Natural killer cell (primary cell): ENCODE data around the gene ITSN2. TPM values are rescaled to one million over a fixed set of nuclear protein-coding genes. Genes with fewer than 3 reads are reported as not detected.
"Not testable (repeated sequence)": the region's sequence is repeated elsewhere in the genome, so short reads cannot be mapped to it uniquely, and the experiment has no call there.

ENCODE experiments used
- ATAC-seq, 3 donors: fragments of 150-1000 bp in 2 of 3; fragments of 200-7000 bp in 1 of 3; cut with Tn5 transposase; 1 replicate in 1 of 3; 2 replicates in 2 of 3; pipeline ENCODE4 v1.10.0; 2021; ENCODE audit warnings: mild to moderate bottlenecking in 2 of 3, moderate library complexity in 2 of 3
- DNase-seq, 2 donors: peaks; one replicate each; pipeline versions ENCODE4 v3.0.0 to v3.0.0-alpha.2; 2013 to 2021; ENCODE audit warnings: mixed read lengths in 1 of 2
- H3K27ac ChIP-seq: one replicate; pipeline ENCODE4 v1.5.1; 2013; ENCODE audit warnings: mild to moderate bottlenecking, low read length
- H3K27me3 ChIP-seq: one replicate; pipeline ENCODE4 v1.6.1; 2013; ENCODE audit warnings: low read length; ENCODE audit not compliant: control insufficient read depth, insufficient read depth
- H3K36me3 ChIP-seq: one replicate; pipeline ENCODE4 v1.6.1; 2013; ENCODE audit warnings: low read length; ENCODE audit not compliant: control insufficient read depth, insufficient read depth
- H3K4me1 ChIP-seq: one replicate; pipeline ENCODE4 v1.6.1; 2013; ENCODE audit warnings: low read length; ENCODE audit not compliant: control insufficient read depth, insufficient read depth
- H3K4me3 ChIP-seq: one replicate; pipeline ENCODE4 v1.5.1; 2013; ENCODE audit warnings: low read length
- H3K9me3 ChIP-seq: one replicate; pipeline ENCODE4 v1.6.1; 2013; ENCODE audit warnings: low read length; ENCODE audit not compliant: control insufficient read depth, insufficient read depth
- H3K27ac Mint-ChIP-seq, 2 donors: one replicate each; pipeline ENCODE4 v1.8.0; 2022; ENCODE audit warnings: mild to moderate bottlenecking in 2 of 2, mixed read lengths in 2 of 2, moderate library complexity in 1 of 2
- H3K27me3 Mint-ChIP-seq, 2 donors: one replicate each; pipeline ENCODE4 v1.8.0; 2022; ENCODE audit warnings: low read depth in 2 of 2, mixed read lengths in 2 of 2
- H3K36me3 Mint-ChIP-seq: one replicate; pipeline ENCODE4 v1.8.0; 2022; ENCODE audit warnings: mixed read lengths
- H3K4me1 Mint-ChIP-seq, 2 donors: one replicate each; pipeline ENCODE4 v1.8.0; 2022; ENCODE audit warnings: mixed read lengths in 2 of 2
- H3K4me3 Mint-ChIP-seq: one replicate; pipeline ENCODE4 v1.8.0; 2022; ENCODE audit warnings: mild to moderate bottlenecking, moderate library complexity, mixed read lengths
- H3K9me3 Mint-ChIP-seq, 2 donors: one replicate each; pipeline ENCODE4 v1.8.0; 2022; ENCODE audit warnings: mixed read lengths in 2 of 2
- CTCF ChIP-seq: fragments of 200-600 bp; IDR thresholded peaks from one replicate; pipeline ENCODE4 v1.8.0; 2022; ENCODE audit warnings: antibody characterized with exemption
- WGBS: methylation state at CpG from one replicate; pipeline ENCODE4 v1.1.7; 2013; ENCODE audit warnings: missing lambda C conversion rate; ENCODE audit not compliant: insufficient coverage; 5-methylcytosine and 5-hydroxymethylcytosine counted together
- intact Hi-C: fragments of 100-400 bp; cut with micrococcal nuclease; formaldehyde crosslinking; loops from one replicate; pipeline ENCODE4 v1.14.2; 2022
- total RNA-seq, 4 donors: library from RNA; stranded (reverse); fragments of 120-200 nt in 1 of 4; gene quantifications; one replicate each; pipeline versions ENCODE4 v1.2.3 to v1.2.4, GENCODE V29; 2013 to 2022

Gene ITSN2
- total RNA-seq, 3 donors from 2014 or later (not counting 1 experiment from before 2014, with no cell fraction given) = 101 to 118 (median 115) TPM

GRCh38 chr2:24199968-24200590 is 160.3 kb downstream of the ITSN2 start:
- Mint-ChIP-seq H3K4me1 (no peaks in the 10 kb centered on the region), H3K27ac (peak overlapping the region in 1 of 2 donors; percentile 47), H3K27me3 (no peaks in the 10 kb centered on the region), H3K4me3 (no peak overlapping the region), H3K36me3 (no peaks in the 10 kb centered on the region), H3K9me3 (no peaks in the 10 kb centered on the region)
- no peak for ATAC-seq
- no peak for DNase-seq
- no peak for TF ChIP-seq CTCF
- Histone ChIP-seq H3K27me3 (no peaks in the 10 kb centered on the region), H3K4me1 (no peaks in the 10 kb centered on the region), H3K9me3 (no peaks in the 10 kb centered on the region), H3K4me3 (no peak overlapping the region), H3K27ac (no peak overlapping the region), H3K36me3 (peaks cover 21% of the 10 kb centered on the region)
- intact Hi-C loops = no loop called here
- 92% methylated on average over 12 of the region's 12 CpGs for WGBS

- WGBS = no CpG with 5 or more reads among the region's 1 CpG
- H3K27ac Mint-ChIP-seq, H3K9me3 Mint-ChIP-seq, H3K4me3 ChIP-seq, H3K4me1 Mint-ChIP-seq, DNase-seq, H3K36me3 Mint-ChIP-seq, intact Hi-C loops, H3K9me3 ChIP-seq, H3K27ac ChIP-seq, H3K4me1 ChIP-seq, H3K4me3 Mint-ChIP-seq, H3K27me3 ChIP-seq, H3K36me3 ChIP-seq, ATAC-seq, H3K27me3 Mint-ChIP-seq: not testable (repeated sequence)
Observed at GRCh38 chr2:24197213-24197612, 163.1 kb downstream of the ITSN2 start.

GRCh38 chr2:24191848-24192247 is 168.5 kb downstream of the ITSN2 start:
- Mint-ChIP-seq H3K4me1 (no peaks in the 10 kb centered on the region), H3K36me3 (no peaks in the 10 kb centered on the region), H3K9me3 (peaks cover 0 to 2% of the 10 kb centered on the region in 2 donors), H3K4me3 (no peak overlapping the region), H3K27me3 (peaks cover 0 to 7% of the 10 kb centered on the region in 2 donors), H3K27ac (no peak overlapping the region)
- Histone ChIP-seq H3K36me3 (no peaks in the 10 kb centered on the region), H3K27me3 (no peaks in the 10 kb centered on the region), H3K9me3 (no peaks in the 10 kb centered on the region), H3K4me1 (no peaks in the 10 kb centered on the region), H3K4me3 (no peak overlapping the region), H3K27ac (no peak overlapping the region)
- 85% methylated on average over 5 of the region's 5 CpGs for WGBS
- no peak for DNase-seq
- no peak for TF ChIP-seq CTCF
- ATAC-seq = no peak
- intact Hi-C loops = no loop called here

- DNase-seq (no peak), ATAC-seq (no peak)
- peaks cover 0 to 2% of the 10 kb centered on the region in 2 donors for H3K9me3 Mint-ChIP-seq
- no peak overlapping the region for H3K4me3 Mint-ChIP-seq
- no peak for TF ChIP-seq CTCF
- no peaks in the 10 kb centered on the region for H3K27me3 ChIP-seq
- H3K4me3 ChIP-seq = no peak overlapping the region
- H3K4me1 Mint-ChIP-seq = no peaks in the 10 kb centered on the region
- no peaks in the 10 kb centered on the region for H3K36me3 Mint-ChIP-seq
- H3K27ac Mint-ChIP-seq = no peak overlapping the region
- 97% methylated on average over 8 of the region's 9 CpGs for WGBS
- H3K27ac ChIP-seq = no peak overlapping the region
- no peaks in the 10 kb centered on the region for H3K9me3 ChIP-seq
- H3K4me1 ChIP-seq = no peaks in the 10 kb centered on the region
- H3K36me3 ChIP-seq = no peaks in the 10 kb centered on the region
- peaks cover 0 to 7% of the 10 kb centered on the region in 2 donors for H3K27me3 Mint-ChIP-seq
- intact Hi-C loops = no loop called here
Observed at GRCh38 chr2:24191156-24191555, 169.2 kb downstream of the ITSN2 start.
